ENCODE results near the gene TNPO3. TPM values are rescaled to one million over a fixed set of nuclear protein-coding genes. Genes with fewer than 3 reads are reported as not detected.

The TNPO3 gene
- polyA plus RNA-seq, 1 of the 3 experiments (the other 2 are of a cell fraction), result 27.8 TPM

DNA sequence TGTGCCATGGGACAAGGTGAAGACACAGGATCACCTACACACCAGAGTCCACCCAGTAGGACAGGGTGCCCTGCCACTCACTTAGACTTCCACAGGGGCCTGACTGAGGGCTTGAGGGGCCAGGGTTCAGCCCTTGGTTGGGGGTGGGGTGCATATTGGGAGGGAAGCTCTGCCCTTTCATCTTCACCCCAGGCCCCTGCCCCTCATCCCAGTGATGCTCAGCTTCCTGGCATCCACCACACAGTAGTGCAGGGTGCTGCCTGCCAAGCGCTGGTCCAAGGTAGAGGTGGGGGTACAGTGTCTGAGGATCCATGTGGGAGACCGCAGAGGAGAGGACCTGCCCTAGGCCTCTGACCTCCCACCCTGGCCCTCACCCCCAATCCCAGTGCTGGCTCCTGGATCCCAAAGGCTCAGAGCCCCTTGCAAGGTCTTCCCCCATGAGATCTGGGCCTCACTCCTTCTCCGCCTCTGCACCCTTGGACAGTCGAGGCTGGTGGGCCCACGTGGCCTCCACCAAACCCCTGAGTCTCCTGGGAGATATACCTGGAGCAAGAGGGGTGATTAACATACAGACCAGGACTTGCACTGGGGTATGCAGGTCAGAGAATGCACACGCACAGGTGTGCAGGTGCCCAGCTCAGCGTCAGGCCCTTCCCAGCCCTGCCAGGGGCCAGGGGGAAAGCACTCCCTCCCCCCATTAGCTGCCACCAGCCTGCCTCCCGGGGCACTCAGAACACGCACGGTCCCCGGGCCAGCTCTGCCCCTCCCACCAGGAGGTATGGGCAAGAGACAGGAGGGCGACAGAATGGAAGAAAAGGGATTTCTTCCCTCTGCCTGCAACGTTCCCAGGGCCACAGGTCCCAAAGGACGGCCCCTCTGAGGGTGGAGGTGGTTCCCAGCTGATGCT, 125.8 kb downstream of the TNPO3 start:
- H3K4me3 ChIP-seq (ENCODE audit: low read depth in 2 of 2, low read length in 1 of 2), result no peak overlapping the region
- H3K36me3 ChIP-seq (replicated peaks in 1 of 2; ENCODE audit: control insufficient read depth in 1 of 2, insufficient read depth in 2 of 2, low read length in 1 of 2), result no peaks in the 10 kb centered on the region
- H3K9me3 ChIP-seq, result no peaks in the 10 kb centered on the region
- ChIA-PET POLR2A (no interaction called here), CTCF (interaction anchor here (1.1 kb wide), 1 partner anchor 11 kb away, joined by 3 read pairs; no protein-coding TSS in a partner anchor)
- no peak for TF ChIP-seq TCF12 (IDR thresholded peaks at IDR 0.05)
- TF ChIP-seq EZH2phosphoT487 (IDR thresholded peaks at IDR 0.05; ENCODE audit: borderline replicate concordance, low read depth), result no peak
- TF ChIP-seq, protein P1, sequence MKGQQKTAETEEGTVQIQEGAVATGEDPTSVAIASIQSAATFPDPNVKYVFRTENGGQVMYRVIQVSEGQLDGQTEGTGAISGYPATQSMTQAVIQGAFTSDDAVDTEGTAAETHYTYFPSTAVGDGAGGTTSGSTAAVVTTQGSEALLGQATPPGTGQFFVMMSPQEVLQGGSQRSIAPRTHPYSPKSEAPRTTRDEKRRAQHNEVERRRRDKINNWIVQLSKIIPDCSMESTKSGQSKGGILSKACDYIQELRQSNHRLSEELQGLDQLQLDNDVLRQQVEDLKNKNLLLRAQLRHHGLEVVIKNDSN (IDR thresholded peaks at IDR 0.05; ENCODE audit: borderline replicate concordance, low read depth), result no peak
- TF ChIP-seq RFX5 (IDR thresholded peaks at IDR 0.05; ENCODE audit: low read length), result no peak
- TF ChIP-seq POLR2AphosphoS5 (IDR thresholded peaks at IDR 0.05; ENCODE audit: low read depth, low read length), result no peak
- TF ChIP-seq SMC3 (IDR thresholded peaks at IDR 0.05; ENCODE audit: low read depth, low read length), result no peak
- no peak for TF ChIP-seq JUND (IDR thresholded peaks at IDR 0.05)
- TF ChIP-seq, protein P2, sequence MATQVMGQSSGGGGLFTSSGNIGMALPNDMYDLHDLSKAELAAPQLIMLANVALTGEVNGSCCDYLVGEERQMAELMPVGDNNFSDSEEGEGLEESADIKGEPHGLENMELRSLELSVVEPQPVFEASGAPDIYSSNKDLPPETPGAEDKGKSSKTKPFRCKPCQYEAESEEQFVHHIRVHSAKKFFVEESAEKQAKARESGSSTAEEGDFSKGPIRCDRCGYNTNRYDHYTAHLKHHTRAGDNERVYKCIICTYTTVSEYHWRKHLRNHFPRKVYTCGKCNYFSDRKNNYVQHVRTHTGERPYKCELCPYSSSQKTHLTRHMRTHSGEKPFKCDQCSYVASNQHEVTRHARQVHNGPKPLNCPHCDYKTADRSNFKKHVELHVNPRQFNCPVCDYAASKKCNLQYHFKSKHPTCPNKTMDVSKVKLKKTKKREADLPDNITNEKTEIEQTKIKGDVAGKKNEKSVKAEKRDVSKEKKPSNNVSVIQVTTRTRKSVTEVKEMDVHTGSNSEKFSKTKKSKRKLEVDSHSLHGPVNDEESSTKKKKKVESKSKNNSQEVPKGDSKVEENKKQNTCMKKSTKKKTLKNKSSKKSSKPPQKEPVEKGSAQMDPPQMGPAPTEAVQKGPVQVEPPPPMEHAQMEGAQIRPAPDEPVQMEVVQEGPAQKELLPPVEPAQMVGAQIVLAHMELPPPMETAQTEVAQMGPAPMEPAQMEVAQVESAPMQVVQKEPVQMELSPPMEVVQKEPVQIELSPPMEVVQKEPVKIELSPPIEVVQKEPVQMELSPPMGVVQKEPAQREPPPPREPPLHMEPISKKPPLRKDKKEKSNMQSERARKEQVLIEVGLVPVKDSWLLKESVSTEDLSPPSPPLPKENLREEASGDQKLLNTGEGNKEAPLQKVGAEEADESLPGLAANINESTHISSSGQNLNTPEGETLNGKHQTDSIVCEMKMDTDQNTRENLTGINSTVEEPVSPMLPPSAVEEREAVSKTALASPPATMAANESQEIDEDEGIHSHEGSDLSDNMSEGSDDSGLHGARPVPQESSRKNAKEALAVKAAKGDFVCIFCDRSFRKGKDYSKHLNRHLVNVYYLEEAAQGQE (IDR thresholded peaks at IDR 0.05; ENCODE audit: low read depth, low read length), result no peak
- no peak for TF ChIP-seq MXI1 (IDR thresholded peaks at IDR 0.05; ENCODE audit: low read depth, low read length)
- TF ChIP-seq, protein P3, sequence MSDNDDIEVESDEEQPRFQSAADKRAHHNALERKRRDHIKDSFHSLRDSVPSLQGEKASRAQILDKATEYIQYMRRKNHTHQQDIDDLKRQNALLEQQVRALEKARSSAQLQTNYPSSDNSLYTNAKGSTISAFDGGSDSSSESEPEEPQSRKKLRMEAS (IDR thresholded peaks at IDR 0.05; ENCODE audit: low read depth), result no peak
- TF ChIP-seq CHD2 (IDR thresholded peaks at IDR 0.05; ENCODE audit: low read length, partially characterized antibody), result no peak
- no peak for TF ChIP-seq EP300 (IDR thresholded peaks at IDR 0.05; ENCODE audit: borderline replicate concordance in 1 of 2, low read depth in 1 of 2, low read length in 1 of 2)
- TF ChIP-seq, protein P4, sequence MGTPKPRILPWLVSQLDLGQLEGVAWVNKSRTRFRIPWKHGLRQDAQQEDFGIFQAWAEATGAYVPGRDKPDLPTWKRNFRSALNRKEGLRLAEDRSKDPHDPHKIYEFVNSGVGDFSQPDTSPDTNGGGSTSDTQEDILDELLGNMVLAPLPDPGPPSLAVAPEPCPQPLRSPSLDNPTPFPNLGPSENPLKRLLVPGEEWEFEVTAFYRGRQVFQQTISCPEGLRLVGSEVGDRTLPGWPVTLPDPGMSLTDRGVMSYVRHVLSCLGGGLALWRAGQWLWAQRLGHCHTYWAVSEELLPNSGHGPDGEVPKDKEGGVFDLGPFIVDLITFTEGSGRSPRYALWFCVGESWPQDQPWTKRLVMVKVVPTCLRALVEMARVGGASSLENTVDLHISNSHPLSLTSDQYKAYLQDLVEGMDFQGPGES (IDR thresholded peaks at IDR 0.05; ENCODE audit: low read depth, low read length), result no peak
- TF ChIP-seq FOXJ3 (CRISPR knock-in tag; IDR thresholded peaks at IDR 0.05), result no peak
- no peak for TF ChIP-seq TAF1 (IDR thresholded peaks at IDR 0.05; ENCODE audit: borderline replicate concordance, low read depth, low read length)
- TF ChIP-seq, protein P5, sequence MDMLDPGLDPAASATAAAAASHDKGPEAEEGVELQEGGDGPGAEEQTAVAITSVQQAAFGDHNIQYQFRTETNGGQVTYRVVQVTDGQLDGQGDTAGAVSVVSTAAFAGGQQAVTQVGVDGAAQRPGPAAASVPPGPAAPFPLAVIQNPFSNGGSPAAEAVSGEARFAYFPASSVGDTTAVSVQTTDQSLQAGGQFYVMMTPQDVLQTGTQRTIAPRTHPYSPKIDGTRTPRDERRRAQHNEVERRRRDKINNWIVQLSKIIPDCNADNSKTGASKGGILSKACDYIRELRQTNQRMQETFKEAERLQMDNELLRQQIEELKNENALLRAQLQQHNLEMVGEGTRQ (IDR thresholded peaks at IDR 0.05; ENCODE audit: borderline replicate concordance, low read depth, low read length), result no peak
- TF ChIP-seq GABPA (IDR thresholded peaks at IDR 0.05; ENCODE audit: low read depth), result no peak
- TF ChIP-seq YY1 (IDR thresholded peaks at IDR 0.05; ENCODE audit: low read depth), result no peak
- TF ChIP-seq NRF1 (IDR thresholded peaks at IDR 0.05; ENCODE audit: low read depth, low read length), result no peak
- no peaks in the 10 kb centered on the region; the same call in 1 of the 2 replicates for H3K27me3 ChIP-seq (ENCODE audit: insufficient read depth)
- WGBS (ENCODE audit: low lambda C conversion rate), result 63% methylated on average over 10 of the region's 14 CpGs
- H3K27ac ChIP-seq (ENCODE audit: low read depth in 2 of 2, low read length in 1 of 2), result no peak overlapping the region
- H2AFZ ChIP-seq (ENCODE audit: low read depth), result no peak overlapping the region
- H3K4me1 ChIP-seq (ENCODE audit: control insufficient read depth in 1 of 2, insufficient read depth in 2 of 2, low read depth in 1 of 2, low read length in 1 of 2), result no peaks in the 10 kb centered on the region
- H3K9me2 ChIP-seq, result no peaks in the 10 kb centered on the region
- H3K4me2 ChIP-seq, result no peak overlapping the region
- no peak for DNase-seq
- H3K9ac ChIP-seq, result no peak overlapping the region
- no peaks in the 10 kb centered on the region for H4K20me1 ChIP-seq (ENCODE audit: insufficient read depth)
- H3K79me2 ChIP-seq (ENCODE audit: insufficient read depth), result no peaks in the 10 kb centered on the region
- no peaks in the 10 kb centered on the region for H3F3A ChIP-seq (replicated peaks; ENCODE audit: insufficient read depth)

All from SK-N-SH (cell line).